Common myeloid progenitor, CD34-positive (primary cell): ENCODE data around the gene SLC39A10.
"Not testable (repeated sequence)": the region's sequence is repeated elsewhere in the genome, so short reads cannot be mapped to it uniquely, and the experiment has no call there.

ENCODE experiments used
- CTCF ChIA-PET: fragments of 350-600 bp; sonication (Branson Sonifier 250); formaldehyde crosslinking; loops from one replicate; lab custom pipeline; 2021; ENCODE audit warnings: antibody characterized with exemption; lab: Charles Lee
- POLR2A ChIA-PET: fragments of 350-600 bp; sonication (Branson Sonifier 250); formaldehyde crosslinking; loops from one replicate; lab custom pipeline; 2021; ENCODE audit warnings: antibody characterized with exemption; lab: Charles Lee
- DNase-seq, 3 donors: peaks; one replicate each; pipeline versions ENCODE4 v3.0.0 to v3.0.0-alpha.2; 2013
- H3K27ac ChIP-seq, 2 experiments: 1 replicate in 1 of 2; 2 replicates in 1 of 2; pipeline ENCODE4 v1.7.0; 2013; ENCODE audit warnings: inconsistent platforms in 2 of 2, low read length in 2 of 2, mild to moderate bottlenecking in 2 of 2, low read depth in 1 of 2, moderate library complexity in 1 of 2; ENCODE audit not compliant: severe bottlenecking in 2 of 2, insufficient read depth in 1 of 2, poor library complexity in 1 of 2
- H3K27me3 ChIP-seq, 5 experiments: replicated peaks in 2 of 5; 1 replicate in 3 of 5; 2 replicates in 2 of 5; pipeline versions ENCODE4 v1.6.1 to v1.7.0; 2013; ENCODE audit warnings: low read length in 4 of 5, mild to moderate bottlenecking in 2 of 5, moderate library complexity in 2 of 5, inconsistent platforms in 1 of 5; ENCODE audit not compliant: insufficient read depth in 5 of 5, control insufficient read depth in 4 of 5
- H3K36me3 ChIP-seq, 4 experiments: 1 replicate in 2 of 4; 2 replicates in 2 of 4; pipeline versions ENCODE4 v1.6.1 to v1.7.0; 2013; ENCODE audit warnings: low read length in 3 of 4, control low read depth in 1 of 4, mild to moderate bottlenecking in 1 of 4; ENCODE audit not compliant: control insufficient read depth in 4 of 4, insufficient read depth in 4 of 4
- H3K4me1 ChIP-seq, 4 experiments: 1 replicate in 3 of 4; 2 replicates in 1 of 4; pipeline versions ENCODE4 v1.6.1 to v1.7.1; 2013; ENCODE audit warnings: low read length in 3 of 4, mild to moderate bottlenecking in 3 of 4, control low read depth in 1 of 4, inconsistent platforms in 1 of 4, moderate library complexity in 1 of 4; ENCODE audit not compliant: control insufficient read depth in 4 of 4, insufficient read depth in 4 of 4; ENCODE audit errors: control extremely low read depth in 1 of 4
- H3K4me3 ChIP-seq, 7 experiments: 1 replicate in 4 of 7; 2 replicates in 3 of 7; pipeline versions ENCODE4 v1.5.1 to v1.7.0; 2013; ENCODE audit warnings: mild to moderate bottlenecking in 7 of 7, low read length in 6 of 7, moderate library complexity in 6 of 7, inconsistent platforms in 2 of 7, low read depth in 2 of 7, control low read depth in 1 of 7; ENCODE audit not compliant: insufficient read depth in 4 of 7, control insufficient read depth in 1 of 7; ENCODE audit errors: extremely low read depth in 1 of 7
- H3K9me3 ChIP-seq, 5 experiments: 1 replicate in 4 of 5; 2 replicates in 1 of 5; pipeline versions ENCODE4 v1.6.1 to v1.7.1; 2013; ENCODE audit warnings: low read length in 4 of 5, mild to moderate bottlenecking in 2 of 5, inconsistent platforms in 1 of 5, low read depth in 1 of 5, moderate library complexity in 1 of 5; ENCODE audit not compliant: control insufficient read depth in 4 of 5, insufficient read depth in 2 of 5; ENCODE audit errors: control extremely low read depth in 1 of 5
- WGBS: methylation state at CpG from one replicate; pipeline ENCODE4 v1.1.5; 2013; ENCODE audit not compliant: insufficient coverage; 5-methylcytosine and 5-hydroxymethylcytosine counted together

Gene SLC39A10

DNA sequence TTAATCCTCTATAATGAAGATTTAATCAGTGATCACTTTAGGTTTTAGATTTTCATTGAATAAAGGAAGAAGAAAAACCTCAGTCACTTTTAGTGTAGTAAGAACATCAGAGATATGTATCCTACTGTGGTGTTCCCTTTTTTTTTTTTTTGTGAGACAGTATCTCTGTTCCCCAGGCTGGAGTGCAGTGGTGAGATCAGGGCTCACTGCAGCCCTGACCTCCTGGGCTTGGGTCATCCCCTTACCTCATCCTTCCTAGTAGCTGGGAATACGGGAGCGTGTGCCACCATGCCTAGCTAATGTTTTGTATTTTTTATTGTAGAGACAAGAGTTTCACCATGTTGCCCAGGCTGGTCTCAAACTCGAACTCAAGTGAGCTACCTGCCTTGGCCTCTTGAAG is 5.1 kb downstream of the SLC39A10 start:
- DNase-seq = peak in 2 of 3 donors; percentile 34 to 50
- peaks cover 20 to 48% (median 35%) of the 10 kb centered on the region in 4 experiments for H3K4me1 ChIP-seq
- CTCF ChIA-PET = interaction anchor here (0.9 to 3.0 kb wide), 10 partner anchors 11 to 503 kb away, joined by 3 to 8 read pairs (median 4); partner anchors contain the start of gene DNAH7
- no peak overlapping the region for H3K4me3 ChIP-seq
- H3K27ac ChIP-seq = peak overlapping the region in 1 of 2 experiments; percentile 15
- H3K27me3 ChIP-seq = no peaks in the 10 kb centered on the region
- POLR2A ChIA-PET = no interaction called here
- H3K36me3 ChIP-seq = no peaks in the 10 kb centered on the region
- H3K9me3 ChIP-seq = no peaks in the 10 kb centered on the region
- no CpG with 5 or more reads among the region's 3 CpGs for WGBS

DNA sequence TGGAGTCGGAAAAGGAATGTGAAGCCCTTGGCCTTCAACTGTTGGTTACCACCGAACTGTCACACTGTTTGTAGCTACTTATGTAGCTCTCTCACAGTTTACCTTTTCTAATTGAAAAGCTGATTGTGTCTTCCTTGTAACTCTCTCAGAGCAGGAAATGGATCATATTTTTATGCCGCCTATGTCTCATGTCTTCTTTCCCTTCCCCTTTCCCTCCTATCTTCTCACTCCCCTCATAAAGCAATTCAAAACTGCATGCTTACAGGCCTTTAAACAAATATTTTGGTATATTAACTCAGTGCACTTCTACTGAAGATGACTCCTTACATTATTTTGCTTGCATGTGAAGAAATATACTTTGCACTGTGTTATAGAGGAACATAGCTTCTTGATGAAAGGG is 6.0 kb downstream of the SLC39A10 start:
- CTCF ChIA-PET = interaction anchor here (0.7 to 3.0 kb wide), 13 partner anchors 11 to 675 kb away, joined by 3 to 8 read pairs (median 4); partner anchors contain the start of gene DNAH7

DNA sequence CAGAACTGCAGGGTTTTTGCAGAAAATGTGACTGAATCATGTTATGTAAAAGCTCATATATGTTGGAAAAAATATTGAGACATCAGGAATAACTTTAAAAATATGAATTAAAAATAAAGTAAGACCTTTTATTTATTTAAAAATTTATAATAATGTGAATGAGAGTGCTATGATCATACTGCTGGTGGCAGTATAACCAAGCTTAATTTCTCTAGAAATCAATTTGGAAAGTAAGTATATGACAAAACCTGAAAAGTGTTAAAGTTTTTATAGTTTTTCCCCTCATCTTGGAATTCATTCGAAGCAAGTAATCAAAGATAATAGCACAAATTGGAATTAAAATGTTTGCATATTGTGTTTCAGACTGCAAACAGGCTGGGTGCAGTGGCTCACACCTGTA is 7.5 kb downstream of the SLC39A10 start:
- no CpG with 5 or more reads among the region's 1 CpG for WGBS
- CTCF ChIA-PET = interaction anchor here (0.7 to 3.4 kb wide), 11 partner anchors 10 to 412 kb away, joined by 3 to 24 read pairs (median 5); partner anchors contain the start of gene DNAH7

More for the DNA sequence above, 6.0 kb downstream of the SLC39A10 start:
- no peak for DNase-seq
- Histone ChIP-seq H3K27ac (peak overlapping the region in 1 of 2 experiments; percentile 47), H3K27me3 (no peaks in the 10 kb centered on the region), H3K36me3 (no peaks in the 10 kb centered on the region), H3K4me3 (no peak overlapping the region), H3K9me3 (no peaks in the 10 kb centered on the region), H3K4me1 (peaks cover 18 to 48% (median 35%) of the 10 kb centered on the region in 4 experiments)
- POLR2A ChIA-PET = no interaction called here
- WGBS = 100% methylated on average over 2 of the region's 3 CpGs

DNA sequence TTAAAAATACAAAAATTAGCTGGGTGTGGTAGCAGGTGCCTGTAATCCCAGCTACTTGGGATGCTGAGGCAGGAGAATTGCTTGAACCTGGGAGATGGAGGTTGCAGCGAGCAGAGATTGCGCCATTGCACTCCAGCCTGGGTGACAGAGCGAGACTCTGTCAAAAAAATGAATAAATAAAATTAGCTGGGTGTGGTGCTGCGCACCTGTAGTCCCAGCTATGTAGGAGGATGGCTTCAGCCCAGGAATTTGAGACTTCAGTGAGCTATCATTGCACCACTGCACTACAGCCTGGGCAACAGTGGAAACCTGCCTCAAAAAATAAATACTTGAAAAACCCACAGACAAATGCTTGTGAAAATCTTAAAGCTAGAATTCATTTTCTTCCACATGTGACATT is 8.1 kb downstream of the SLC39A10 start:
- peaks cover 6 to 26% (median 15%) of the 10 kb centered on the region in 4 experiments for H3K4me1 ChIP-seq
- H3K36me3 ChIP-seq, H3K4me3 ChIP-seq, H3K27ac ChIP-seq, H3K27me3 ChIP-seq, POLR2A ChIA-PET, DNase-seq, H3K9me3 ChIP-seq: not testable (repeated sequence)
- CTCF ChIA-PET = interaction anchor here (1.0 to 3.4 kb wide), 10 partner anchors 10 to 672 kb away, joined by 3 to 24 read pairs (median 6); partner anchors contain the start of gene DNAH7
- WGBS = 100% methylated on average over 3 of the region's 4 CpGs

More for the DNA sequence above, 7.5 kb downstream of the SLC39A10 start:
- no peak overlapping the region for H3K27ac ChIP-seq
- H3K27me3 ChIP-seq = no peaks in the 10 kb centered on the region
- DNase-seq = peak in 2 of 3 donors; percentile 48 to 51
- H3K4me1 ChIP-seq = peaks cover 9 to 32% (median 21%) of the 10 kb centered on the region in 4 experiments
- no peak overlapping the region for H3K4me3 ChIP-seq
- POLR2A ChIA-PET = no interaction called here
- H3K36me3 ChIP-seq = no peaks in the 10 kb centered on the region
- H3K9me3 ChIP-seq = no peaks in the 10 kb centered on the region

DNA sequence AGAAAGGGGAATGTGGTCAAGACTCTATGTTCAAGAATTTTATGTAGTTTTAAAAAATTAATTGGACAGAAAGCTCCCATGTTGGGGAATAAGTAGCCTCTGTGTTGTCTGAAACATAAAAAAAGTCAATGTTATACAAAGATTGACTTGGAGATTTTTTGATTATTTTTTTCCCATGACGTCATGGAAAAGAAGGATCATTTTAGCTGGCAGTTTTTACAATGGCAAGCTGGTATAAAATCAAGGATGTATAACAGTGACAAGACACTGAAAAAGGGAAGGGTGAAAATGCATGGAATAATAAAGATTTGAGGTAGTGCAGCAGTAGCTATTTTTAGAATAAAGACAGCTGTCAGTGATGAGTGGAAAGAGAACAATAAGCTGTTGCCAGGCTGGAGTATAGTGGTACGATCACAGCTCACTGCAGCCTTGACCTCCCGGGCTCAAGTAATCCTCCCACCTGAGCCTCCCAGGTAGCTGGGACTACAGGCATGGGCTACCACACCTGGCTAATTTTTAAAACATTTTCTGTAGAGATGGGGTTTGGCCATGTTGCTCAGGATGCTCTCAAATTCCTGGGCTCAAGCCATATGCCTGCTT is 9.2 kb downstream of the SLC39A10 start:
- Histone ChIP-seq H3K36me3 (no peaks in the 10 kb centered on the region), H3K4me1 (peaks cover 6 to 23% (median 12%) of the 10 kb centered on the region in 4 experiments), H3K4me3 (no peak overlapping the region), H3K9me3 (no peaks in the 10 kb centered on the region), H3K27me3 (no peaks in the 10 kb centered on the region), H3K27ac (no peak overlapping the region)
- 90% methylated on average over 2 of the region's 3 CpGs for WGBS
- ChIA-PET CTCF (interaction anchor here (0.9 to 3.4 kb wide), 8 partner anchors 8 to 671 kb away, joined by 3 to 24 read pairs (median 8); partner anchors contain the start of gene DNAH7), POLR2A (no interaction called here)
- no peak for DNase-seq

DNA sequence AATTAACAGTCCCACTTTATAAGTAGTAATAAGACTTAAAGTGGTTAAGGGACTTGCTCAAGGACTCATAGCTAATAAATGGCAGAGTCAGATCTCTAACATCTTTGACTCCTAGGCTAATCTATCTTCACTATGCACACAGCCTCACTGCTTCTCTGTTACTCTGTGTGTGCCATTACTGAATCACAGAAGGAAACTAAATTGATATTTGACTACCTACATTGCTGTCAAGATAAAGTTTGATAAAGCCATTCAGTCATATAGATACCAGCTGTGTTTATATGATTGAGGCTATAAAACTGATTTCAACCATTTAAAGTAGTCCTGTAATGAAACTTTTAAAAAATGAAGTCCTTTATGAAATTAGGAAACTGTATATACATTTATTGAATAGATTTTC is 10.9 kb downstream of the SLC39A10 start:
- ChIA-PET CTCF (interaction anchor here (1.2 to 3.1 kb wide), 4 partner anchors 8 to 669 kb away, joined by 3 to 13 read pairs (median 10); partner anchors contain the start of gene DNAH7), POLR2A (no interaction called here)
- H3K4me3 ChIP-seq = no peak overlapping the region
- H3K9me3 ChIP-seq = no peaks in the 10 kb centered on the region
- no peaks in the 10 kb centered on the region for H3K27me3 ChIP-seq
- no peak for DNase-seq
- peaks cover under 1 to 11% (median 5%) of the 10 kb centered on the region in 4 experiments for H3K4me1 ChIP-seq
- H3K36me3 ChIP-seq = peaks cover 0 to 8% (median 0%) of the 10 kb centered on the region in 4 experiments
- H3K27ac ChIP-seq = no peak overlapping the region

DNA sequence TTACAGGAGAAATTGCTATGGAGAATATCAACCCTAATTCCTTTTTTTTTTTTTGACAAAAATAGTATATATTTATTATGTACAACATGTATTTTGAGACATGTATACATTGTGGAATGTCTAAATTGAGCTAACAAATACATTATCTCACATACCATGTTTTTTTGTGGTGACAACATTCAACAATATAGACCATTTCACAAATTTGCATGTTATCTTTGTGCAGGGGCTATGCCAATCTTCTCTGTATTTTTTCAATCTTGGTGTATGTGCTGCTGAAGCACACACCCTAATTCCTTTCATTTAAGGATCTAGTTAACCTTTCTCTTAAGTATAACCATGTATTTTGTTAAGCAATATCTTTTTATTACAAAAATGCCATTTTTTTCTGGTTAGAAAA is 13.2 kb downstream of the SLC39A10 start:
- H3K9me3 ChIP-seq = no peaks in the 10 kb centered on the region
- no peak overlapping the region for H3K4me3 ChIP-seq
- CTCF ChIA-PET = interaction anchor here (0.6 to 2.0 kb wide), 3 partner anchors 11 to 397 kb away, joined by 3 to 7 read pairs (median 3); no protein-coding TSS in a partner anchor
- H3K27ac ChIP-seq = no peak overlapping the region
- DNase-seq = peak in 1 of 3 donors; percentile 27
- H3K36me3 ChIP-seq = peaks cover 0 to 19% (median 2%) of the 10 kb centered on the region in 4 experiments
- POLR2A ChIA-PET = no interaction called here
- H3K4me1 ChIP-seq = peaks cover 0 to 6% (median 3%) of the 10 kb centered on the region in 4 experiments
- no peaks in the 10 kb centered on the region for H3K27me3 ChIP-seq
